GM20431 (cell line): ENCODE results near the gene IKZF2.

Source experiments
- in situ Hi-C: fragments of 300-500 bp; cut with MseI, MboI; formaldehyde crosslinking; loops from one replicate; pipeline ENCODE4 v1.15.0; 2020; ENCODE audit warnings: low sequenced_read_pairs; ENCODE audit not compliant: unreplicated experiment

IKZF2 gene

GRCh38 chr2:213151437-213152064 is at the start of gene IKZF2:
Gene IKZF2, minus strand, starts transcription at chr2:213151612. Its CDS starts 2,983 bp downstream, at chr2:213148629.
- in situ Hi-C loops: no loop called here

- in situ Hi-C loops: no loop called here
Observed at GRCh38 chr2:213199871-213200270, 48.5 kb upstream of the IKZF2 start.

- in situ Hi-C loops: no loop called here
Observed at GRCh38 chr2:213189001-213189899, 37.8 kb upstream of the IKZF2 start.

GRCh38 chr2:213188533-213188867 is 37.1 kb upstream of the IKZF2 start:
- in situ Hi-C loops: no loop called here

GRCh38 chr2:213187833-213188532 is 36.6 kb upstream of the IKZF2 start:
- in situ Hi-C loops: no loop called here

- in situ Hi-C loops: no loop called here
Observed at GRCh38 chr2:213187386-213187785, 36.0 kb upstream of the IKZF2 start.

GRCh38 chr2:213185147-213185822 is 33.9 kb upstream of the IKZF2 start:
- in situ Hi-C loops: no loop called here

GRCh38 chr2:213181712-213182111 is 30.3 kb upstream of the IKZF2 start:
- in situ Hi-C loops: no loop called here

- in situ Hi-C loops: no loop called here
Observed at GRCh38 chr2:213177679-213178078, 26.3 kb upstream of the IKZF2 start.

- in situ Hi-C loops: no loop called here
Observed at GRCh38 chr2:213175673-213176247, 24.3 kb upstream of the IKZF2 start.

GRCh38 chr2:213172641-213173040 is 21.2 kb upstream of the IKZF2 start:
- in situ Hi-C loops: no loop called here

- in situ Hi-C loops: no loop called here
Observed at GRCh38 chr2:213171147-213171546, 19.7 kb upstream of the IKZF2 start.

GRCh38 chr2:213167271-213167930 is 16.0 kb upstream of the IKZF2 start:
- in situ Hi-C loops: no loop called here

- in situ Hi-C loops: no loop called here
Observed at GRCh38 chr2:213166109-213166508, 14.7 kb upstream of the IKZF2 start.

- in situ Hi-C loops: no loop called here
Observed at GRCh38 chr2:213164263-213164662, 12.9 kb upstream of the IKZF2 start.

GRCh38 chr2:213162516-213163118 is 11.2 kb upstream of the IKZF2 start:
- in situ Hi-C loops: no loop called here

- in situ Hi-C loops: no loop called here
Observed at GRCh38 chr2:213161759-213162515, 10.5 kb upstream of the IKZF2 start.

- in situ Hi-C loops: no loop called here
Observed at GRCh38 chr2:213159768-213160167, 8.4 kb upstream of the IKZF2 start.
